Activated naive CD4-positive, alpha-beta T cell treated with anti-CD3 and anti-CD28 coated beads for 36 hours (primary cell): Measurements from ENCODE around the gene SSC5D. TPM values are rescaled to one million over a fixed set of nuclear protein-coding genes. Genes with fewer than 3 reads are reported as not detected.

ENCODE experiments used
- CTCF ChIA-PET: fragments of 350-600 bp; sonication (Branson Sonifier 250); formaldehyde crosslinking; loops from one replicate; lab custom pipeline; 2021; ENCODE audit warnings: antibody characterized with exemption; lab: Charles Lee
- DNase-seq: peaks from one replicate; pipeline ENCODE4 v3.0.0-alpha.2; 2020
- H3K27ac Mint-ChIP-seq: one replicate; pipeline ENCODE4 v1.8.0; 2021; ENCODE audit warnings: mild to moderate bottlenecking, mixed read lengths
- H3K27me3 Mint-ChIP-seq: one replicate; pipeline ENCODE4 v1.8.0; 2021; ENCODE audit warnings: low read depth, mixed read lengths
- H3K36me3 Mint-ChIP-seq: one replicate; pipeline ENCODE4 v1.8.0; 2021; ENCODE audit warnings: low read depth, mixed read lengths
- H3K4me1 Mint-ChIP-seq: one replicate; pipeline ENCODE4 v1.8.0; 2021; ENCODE audit warnings: low read depth, mixed read lengths
- H3K4me3 Mint-ChIP-seq: one replicate; pipeline ENCODE4 v1.8.0; 2021; ENCODE audit warnings: mild to moderate bottlenecking, moderate library complexity, mixed read lengths
- H3K9me3 Mint-ChIP-seq: one replicate; pipeline ENCODE4 v1.8.0; 2021; ENCODE audit warnings: mixed read lengths
- intact Hi-C: fragments of 100-400 bp; cut with micrococcal nuclease; formaldehyde crosslinking; loops from one replicate; pipeline ENCODE4 v1.15.1; 2023
- total RNA-seq, 2 experiments: library from RNA; stranded (reverse); gene quantifications; one replicate each; pipeline ENCODE4 v1.2.3, GENCODE V29; 2021

SSC5D gene
- total RNA-seq, 2 experiments from 2014 or later, result 0.25 to 0.48 TPM

GRCh38 chr19:55504981-55505380 lies 16.7 kb downstream of the SSC5D start:
- H3K36me3 Mint-ChIP-seq, result no peaks in the 10 kb centered on the region
- H3K27me3 Mint-ChIP-seq, result peaks cover 3% of the 10 kb centered on the region
- CTCF ChIA-PET, result interaction anchor here (0.6 to 3.5 kb wide), 9 partner anchors 12 to 364 kb away, joined by 3 to 64 read pairs (median 7); partner anchors contain the start of genes ZNF628 and ZNF784
- H3K27ac Mint-ChIP-seq, result no peak overlapping the region
- no peak overlapping the region for H3K4me3 Mint-ChIP-seq
- H3K4me1 Mint-ChIP-seq, result peaks cover 14% of the 10 kb centered on the region
- intact Hi-C loops, result loop anchor here (1.0 to 5.0 kb wide), 3 partner anchors 37 to 364 kb away; no protein-coding TSS in a partner anchor
- no peak for DNase-seq
- H3K9me3 Mint-ChIP-seq, result no peaks in the 10 kb centered on the region

GRCh38 chr19:55508120-55508519 lies 19.9 kb downstream of the SSC5D start:
- CTCF ChIA-PET, result interaction anchor here (1.1 to 1.2 kb wide), 3 partner anchors 8 to 46 kb away, joined by 3 to 4 read pairs (median 4); partner anchors contain the start of gene ISOC2
- no peak overlapping the region for H3K4me3 Mint-ChIP-seq
- intact Hi-C loops, result no loop called here
- peaks cover 8% of the 10 kb centered on the region for H3K4me1 Mint-ChIP-seq
- no peak for DNase-seq
- H3K9me3 Mint-ChIP-seq, result no peaks in the 10 kb centered on the region
- H3K36me3 Mint-ChIP-seq, result no peaks in the 10 kb centered on the region
- peaks cover 9% of the 10 kb centered on the region for H3K27me3 Mint-ChIP-seq
- no peak overlapping the region for H3K27ac Mint-ChIP-seq

- Mint-ChIP-seq H3K27ac (no peak overlapping the region), H3K4me3 (peak overlapping the region; percentile 59), H3K27me3 (peaks cover 1% of the 10 kb centered on the region), H3K9me3 (no peaks in the 10 kb centered on the region), H3K4me1 (peaks cover 3% of the 10 kb centered on the region), H3K36me3 (no peaks in the 10 kb centered on the region)
- intact Hi-C loops, result loop anchor here (1.0 to 10.0 kb wide), 4 partner anchors 63 to 288 kb away; partner anchors contain the start of gene ZNF579
- DNase-seq, result peak; percentile 93
- CTCF ChIA-PET, result interaction anchor here (1.0 to 1.9 kb wide), 7 partner anchors 9 to 262 kb away, joined by 3 to 26 read pairs (median 5); partner anchors contain the start of gene ZNF865
Measured at GRCh38 chr19:55516878-55517620, 28.8 kb downstream of the SSC5D start.

- peaks cover 4% of the 10 kb centered on the region for H3K27me3 Mint-ChIP-seq
- H3K4me1 Mint-ChIP-seq, result peaks cover 3% of the 10 kb centered on the region
- H3K9me3 Mint-ChIP-seq, result no peaks in the 10 kb centered on the region
- H3K36me3 Mint-ChIP-seq, result no peaks in the 10 kb centered on the region
- DNase-seq, result no peak
- CTCF ChIA-PET, result no interaction called here
- H3K27ac Mint-ChIP-seq, result no peak overlapping the region
- no peak overlapping the region for H3K4me3 Mint-ChIP-seq
- intact Hi-C loops, result loop anchor here (10.0 kb wide), 1 partner anchor 285 kb away; no protein-coding TSS in a partner anchor
Measured at GRCh38 chr19:55519451-55520311, 31.4 kb downstream of the SSC5D start.

- Mint-ChIP-seq H3K27me3 (peaks cover 5% of the 10 kb centered on the region), H3K36me3 (no peaks in the 10 kb centered on the region), H3K27ac (no peak overlapping the region), H3K4me3 (no peak overlapping the region), H3K4me1 (peaks cover 3% of the 10 kb centered on the region), H3K9me3 (no peaks in the 10 kb centered on the region)
- no peak for DNase-seq
- CTCF ChIA-PET, result no interaction called here
- intact Hi-C loops, result no loop called here
Measured at GRCh38 chr19:55520691-55521292, 32.6 kb downstream of the SSC5D start.

GRCh38 chr19:55525289-55526101 lies 37.3 kb downstream of the SSC5D start:
- Mint-ChIP-seq H3K4me1 (no peaks in the 10 kb centered on the region), H3K9me3 (no peaks in the 10 kb centered on the region), H3K27ac (no peak overlapping the region), H3K36me3 (no peaks in the 10 kb centered on the region), H3K27me3 (peaks cover 5% of the 10 kb centered on the region), H3K4me3 (no peak overlapping the region)
- intact Hi-C loops, result no loop called here
- no peak for DNase-seq
- CTCF ChIA-PET, result no interaction called here

GRCh38 chr19:55526216-55527196 lies 38.3 kb downstream of the SSC5D start:
- intact Hi-C loops, result no loop called here
- DNase-seq, result no peak
- CTCF ChIA-PET, result interaction anchor here (0.8 kb wide), 1 partner anchor 128 kb away, joined by 5 read pairs; no protein-coding TSS in a partner anchor
- H3K4me1 Mint-ChIP-seq, result no peaks in the 10 kb centered on the region
- no peak overlapping the region for H3K27ac Mint-ChIP-seq
- H3K36me3 Mint-ChIP-seq, result no peaks in the 10 kb centered on the region
- no peaks in the 10 kb centered on the region for H3K9me3 Mint-ChIP-seq
- no peak overlapping the region for H3K4me3 Mint-ChIP-seq
- peaks cover 5% of the 10 kb centered on the region for H3K27me3 Mint-ChIP-seq

- H3K4me1 Mint-ChIP-seq, result no peaks in the 10 kb centered on the region
- H3K36me3 Mint-ChIP-seq, result no peaks in the 10 kb centered on the region
- CTCF ChIA-PET, result no interaction called here
- H3K9me3 Mint-ChIP-seq, result no peaks in the 10 kb centered on the region
- no peak for DNase-seq
- intact Hi-C loops, result no loop called here
- no peak overlapping the region for H3K27ac Mint-ChIP-seq
- no peak overlapping the region for H3K4me3 Mint-ChIP-seq
- H3K27me3 Mint-ChIP-seq, result peaks cover 5% of the 10 kb centered on the region
Measured at GRCh38 chr19:55527197-55528029, 39.2 kb downstream of the SSC5D start.

GRCh38 chr19:55528030-55528803 lies 40.0 kb downstream of the SSC5D start:
- H3K4me1 Mint-ChIP-seq, result no peaks in the 10 kb centered on the region
- H3K27me3 Mint-ChIP-seq, result peaks cover 5% of the 10 kb centered on the region
- H3K4me3 Mint-ChIP-seq, result no peak overlapping the region
- intact Hi-C loops, result no loop called here
- no peak overlapping the region for H3K27ac Mint-ChIP-seq
- no peaks in the 10 kb centered on the region for H3K9me3 Mint-ChIP-seq
- CTCF ChIA-PET, result no interaction called here
- no peak for DNase-seq
- H3K36me3 Mint-ChIP-seq, result no peaks in the 10 kb centered on the region
